Central memory CD8-positive, alpha-beta T cell (primary cell): Measurements from ENCODE around the gene TMEM204.
"Not testable (repeated sequence)": the region's sequence is repeated elsewhere in the genome, so short reads cannot be mapped to it uniquely, and the experiment has no call there.

Experiments
- ATAC-seq: fragments of 150-1000 bp; cut with Tn5 transposase; replicated peaks from 2 replicates; pipeline ENCODE4 v1.10.0; 2022; ENCODE audit warnings: mild to moderate bottlenecking, moderate FRiP score, moderate number of reproducible peaks; ENCODE audit not compliant: poor library complexity, severe bottlenecking; ENCODE audit errors: extremely low read depth
- DNase-seq, 2 donors: peaks; one replicate each; pipeline ENCODE4 v3.0.0; 2021; ENCODE audit warnings: low spot score in 2 of 2
- H3K27ac Mint-ChIP-seq: one replicate; pipeline ENCODE4 v1.8.0; 2022; ENCODE audit warnings: low read depth, mild to moderate bottlenecking, moderate library complexity, mixed read lengths
- H3K27me3 Mint-ChIP-seq: one replicate; pipeline ENCODE4 v1.8.0; 2022; ENCODE audit warnings: mixed read lengths
- H3K36me3 Mint-ChIP-seq: one replicate; pipeline ENCODE4 v1.8.0; 2022; ENCODE audit warnings: mild to moderate bottlenecking, moderate library complexity, mixed read lengths; ENCODE audit not compliant: insufficient read depth
- H3K4me1 Mint-ChIP-seq: one replicate; pipeline ENCODE4 v1.8.0; 2022; ENCODE audit warnings: mixed read lengths
- H3K4me3 Mint-ChIP-seq: one replicate; pipeline ENCODE4 v1.8.0; 2022; ENCODE audit warnings: mild to moderate bottlenecking, moderate library complexity, mixed read lengths
- H3K9me3 Mint-ChIP-seq: one replicate; pipeline ENCODE4 v1.8.0; 2022; ENCODE audit warnings: mixed read lengths

The TMEM204 gene

DNA sequence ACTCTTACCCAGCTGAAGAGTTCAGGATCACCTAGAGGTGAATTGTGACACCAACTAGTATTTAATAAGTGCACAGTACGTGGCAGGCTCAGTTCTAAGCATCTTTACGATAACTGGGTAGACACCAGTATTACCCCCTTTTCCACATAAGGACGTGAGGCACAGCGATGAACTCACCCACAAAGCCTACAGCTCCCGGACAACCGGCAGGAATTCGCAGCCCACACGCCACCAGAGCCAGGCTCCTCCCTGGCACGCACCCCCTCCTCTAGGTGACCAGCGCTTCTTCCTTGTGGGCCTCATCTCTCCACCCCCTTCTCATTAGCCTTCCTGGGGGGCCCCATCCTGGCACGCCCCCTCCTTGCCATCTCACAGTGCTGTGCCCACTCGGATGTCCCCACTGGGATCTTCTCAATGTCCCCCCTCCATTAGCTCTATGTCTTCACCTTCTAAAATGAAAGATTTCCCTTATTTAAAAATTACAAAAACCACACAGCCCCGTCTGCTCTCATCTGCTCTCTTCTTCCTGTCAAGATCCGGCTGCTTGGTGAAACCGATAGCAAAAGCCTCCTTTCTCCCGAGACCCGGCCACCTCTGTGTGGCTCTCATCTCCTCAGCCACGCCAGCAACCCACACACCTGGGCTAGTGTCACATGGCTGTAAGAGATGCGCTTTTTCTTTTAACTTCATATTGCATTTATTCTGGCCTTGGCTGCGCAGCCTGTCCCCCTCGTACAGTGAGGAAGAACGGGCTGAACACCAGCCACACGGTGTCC lies 57.7 kb downstream of the TMEM204 start:
- H3K27ac Mint-ChIP-seq = no peak overlapping the region
- DNase-seq = no peak
- ATAC-seq = no peak
- no peak overlapping the region for H3K4me3 Mint-ChIP-seq
- no peaks in the 10 kb centered on the region for H3K9me3 Mint-ChIP-seq
- H3K27me3 Mint-ChIP-seq = no peaks in the 10 kb centered on the region
- no peaks in the 10 kb centered on the region for H3K36me3 Mint-ChIP-seq
- no peaks in the 10 kb centered on the region for H3K4me1 Mint-ChIP-seq

DNA sequence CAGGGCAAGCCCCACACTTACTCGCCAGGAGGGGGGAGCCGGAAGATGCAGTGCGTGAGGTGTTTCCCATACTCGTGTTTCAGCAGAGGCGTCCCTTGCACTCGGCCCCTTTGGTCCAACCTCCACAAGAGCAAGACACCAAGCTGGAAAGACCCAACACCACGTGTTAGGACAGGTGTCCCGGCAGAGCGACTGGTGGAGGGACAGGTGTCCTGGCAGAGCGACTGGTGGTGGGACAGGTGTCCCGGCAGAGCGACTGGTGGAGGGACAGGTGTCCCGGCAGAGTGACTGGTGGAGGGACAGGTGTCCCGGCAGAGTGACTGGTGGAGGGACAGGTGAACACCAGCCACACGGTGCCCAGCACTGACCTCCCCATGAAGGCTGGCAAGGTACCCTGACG lies 59.0 kb downstream of the TMEM204 start:
- no peak overlapping the region for H3K4me3 Mint-ChIP-seq
- DNase-seq (no peak), ATAC-seq (no peak)
- no peaks in the 10 kb centered on the region for H3K36me3 Mint-ChIP-seq
- H3K4me1 Mint-ChIP-seq = no peaks in the 10 kb centered on the region
- H3K27me3 Mint-ChIP-seq = no peaks in the 10 kb centered on the region
- H3K27ac Mint-ChIP-seq = no peak overlapping the region
- H3K9me3 Mint-ChIP-seq = no peaks in the 10 kb centered on the region

DNA sequence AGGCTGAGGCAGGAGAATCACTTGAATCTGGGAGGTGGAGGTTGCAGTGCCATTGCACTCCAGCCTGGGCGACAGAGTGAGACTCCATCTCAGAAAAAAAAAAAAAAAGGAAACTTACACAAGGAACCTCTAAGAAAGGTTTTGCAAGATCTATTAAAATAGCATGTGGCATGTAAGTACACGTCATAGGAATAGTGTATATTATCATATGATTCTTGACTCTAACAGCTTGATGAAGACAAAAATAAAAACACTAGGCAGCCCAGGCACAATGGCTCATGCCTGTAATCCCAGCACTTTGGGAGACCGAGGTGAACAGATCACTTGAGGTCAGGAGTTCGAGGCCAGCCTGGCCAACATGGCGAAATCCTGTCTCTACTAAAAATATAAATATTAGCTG lies 62.0 kb downstream of the TMEM204 start:
- not testable (repeated sequence) for H3K4me3 Mint-ChIP-seq, ATAC-seq, DNase-seq

DNA sequence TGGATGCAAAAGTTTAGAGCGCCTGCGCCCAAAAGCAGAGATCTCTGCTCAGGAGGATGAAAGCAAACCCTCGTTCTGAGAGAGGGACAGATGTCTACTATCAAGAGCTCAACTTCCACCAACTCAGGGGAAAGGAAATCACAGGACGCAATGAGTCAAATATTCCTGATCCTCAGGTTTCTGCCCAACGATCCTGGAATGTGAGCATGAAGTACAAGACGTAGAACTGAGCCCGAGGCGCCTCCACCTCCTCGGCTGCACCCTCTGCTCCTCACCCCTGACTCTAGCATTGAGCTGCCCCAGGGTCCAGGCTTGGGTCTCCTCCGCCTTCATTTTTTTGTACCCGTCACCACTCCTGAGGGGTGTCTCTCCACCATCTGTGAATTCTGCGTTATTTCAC lies 63.0 kb downstream of the TMEM204 start:
- no peak overlapping the region for H3K4me3 Mint-ChIP-seq
- H3K36me3 Mint-ChIP-seq = no peaks in the 10 kb centered on the region
- no peaks in the 10 kb centered on the region for H3K9me3 Mint-ChIP-seq
- no peak overlapping the region for H3K27ac Mint-ChIP-seq
- H3K27me3 Mint-ChIP-seq = no peaks in the 10 kb centered on the region
- no peaks in the 10 kb centered on the region for H3K4me1 Mint-ChIP-seq
- ATAC-seq (no peak), DNase-seq (no peak)

More for the DNA sequence above, 62.0 kb downstream of the TMEM204 start:
- H3K9me3 Mint-ChIP-seq, H3K27ac Mint-ChIP-seq, H3K27me3 Mint-ChIP-seq, H3K4me1 Mint-ChIP-seq, H3K36me3 Mint-ChIP-seq: not testable (repeated sequence)

DNA sequence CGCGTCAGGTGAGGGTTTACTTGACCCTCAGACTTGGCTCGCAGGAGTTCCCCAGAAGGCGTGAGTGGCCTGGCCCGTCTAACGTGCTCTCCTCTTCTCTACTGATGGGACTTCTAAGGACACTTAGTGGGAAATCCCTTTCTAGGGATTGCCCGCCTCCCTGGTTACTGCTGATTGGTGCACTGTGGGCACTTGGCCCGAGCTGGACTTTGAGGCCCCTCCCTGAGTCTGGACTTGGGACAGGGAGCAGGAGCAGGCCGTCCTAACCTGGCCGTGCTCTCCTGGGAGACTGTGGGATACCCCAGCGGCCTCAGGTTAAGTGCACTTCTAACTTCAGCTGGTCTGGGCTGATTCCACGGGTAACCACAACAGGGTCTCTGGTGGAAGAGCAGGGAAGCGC lies 63.7 kb downstream of the TMEM204 start:
- Mint-ChIP-seq H3K27ac (no peak overlapping the region), H3K4me1 (no peaks in the 10 kb centered on the region), H3K27me3 (no peaks in the 10 kb centered on the region), H3K4me3 (no peak overlapping the region), H3K9me3 (no peaks in the 10 kb centered on the region), H3K36me3 (no peaks in the 10 kb centered on the region)
- DNase-seq (no peak), ATAC-seq (no peak)

DNA sequence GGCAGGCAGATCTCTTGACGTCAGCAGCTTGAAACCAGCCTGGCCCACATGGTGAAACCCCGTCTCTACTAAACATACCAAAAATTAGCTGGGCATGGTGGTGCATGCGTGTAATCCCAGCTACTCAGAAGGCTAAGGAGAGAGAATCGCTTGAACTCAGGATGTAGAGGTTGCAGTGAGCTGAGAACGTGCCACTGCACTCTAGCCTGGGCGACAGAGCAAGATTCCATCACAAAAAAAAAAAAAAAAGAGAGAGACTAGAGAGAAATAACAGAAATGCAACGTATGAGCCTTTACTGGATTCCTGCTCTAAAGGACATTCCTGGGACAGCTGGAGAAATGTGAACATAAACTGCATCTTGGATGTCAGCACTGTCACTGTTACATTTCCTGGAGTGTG lies 67.6 kb downstream of the TMEM204 start:
- no peak overlapping the region for H3K27ac Mint-ChIP-seq
- no peak overlapping the region for H3K4me3 Mint-ChIP-seq
- no peaks in the 10 kb centered on the region for H3K9me3 Mint-ChIP-seq
- DNase-seq = no peak
- H3K36me3 Mint-ChIP-seq = no peaks in the 10 kb centered on the region
- no peak for ATAC-seq
- H3K27me3 Mint-ChIP-seq = no peaks in the 10 kb centered on the region
- no peaks in the 10 kb centered on the region for H3K4me1 Mint-ChIP-seq

DNA sequence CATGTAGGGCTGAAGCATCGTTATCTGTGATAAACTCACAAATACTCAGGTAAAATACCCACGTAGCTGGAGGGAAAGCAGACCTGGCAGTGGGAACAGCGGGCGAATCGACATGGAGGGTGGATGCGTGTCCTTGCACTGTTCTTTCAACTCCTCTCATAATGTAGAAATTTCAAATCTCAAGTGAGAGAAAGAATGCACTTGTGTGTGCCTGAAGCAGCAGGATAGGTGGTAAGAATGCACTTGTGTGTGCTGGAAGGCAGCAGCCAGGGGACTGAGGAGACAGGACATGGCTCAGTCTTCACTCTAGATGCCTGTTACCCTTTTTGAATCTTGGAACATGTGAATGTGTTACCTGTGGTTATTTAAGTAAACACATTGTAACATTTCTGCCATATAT lies 68.0 kb downstream of the TMEM204 start:
- Mint-ChIP-seq H3K27ac (no peak overlapping the region), H3K9me3 (no peaks in the 10 kb centered on the region), H3K4me1 (no peaks in the 10 kb centered on the region), H3K27me3 (no peaks in the 10 kb centered on the region), H3K36me3 (no peaks in the 10 kb centered on the region), H3K4me3 (no peak overlapping the region)
- DNase-seq (no peak), ATAC-seq (no peak)

DNA sequence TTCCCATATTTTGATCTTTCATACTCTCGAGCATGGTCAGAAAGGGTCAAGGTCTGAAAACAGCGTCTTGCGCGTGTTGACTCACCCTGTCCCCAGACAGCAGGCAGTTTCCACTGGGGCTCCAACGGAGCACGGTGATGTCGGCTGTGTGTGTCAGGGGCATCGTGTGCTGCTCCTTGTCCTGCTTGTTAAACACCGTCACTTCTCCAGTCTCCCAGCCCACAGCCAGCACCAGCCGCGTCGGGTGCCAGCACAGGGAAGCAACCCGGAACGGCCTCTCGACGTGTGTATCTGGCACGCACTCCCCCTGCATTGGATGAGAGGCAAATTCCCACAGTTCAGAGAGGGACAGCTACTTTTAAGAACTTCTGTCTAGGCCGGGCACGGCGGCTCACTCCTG lies 68.8 kb downstream of the TMEM204 start:
- ATAC-seq = no peak
- H3K4me1 Mint-ChIP-seq = no peaks in the 10 kb centered on the region
- H3K36me3 Mint-ChIP-seq = peaks cover 2% of the 10 kb centered on the region
- no peak for DNase-seq
- H3K4me3 Mint-ChIP-seq = no peak overlapping the region
- H3K9me3 Mint-ChIP-seq = no peaks in the 10 kb centered on the region
- no peak overlapping the region for H3K27ac Mint-ChIP-seq
- no peaks in the 10 kb centered on the region for H3K27me3 Mint-ChIP-seq
